NCI-H2107 (cell line): ENCODE measurements around the gene KNDC1.
"Not testable (repeated sequence)": the region's sequence is repeated elsewhere in the genome, so short reads cannot be mapped to it uniquely, and the experiment has no call there.

ENCODE experiments used
- DNase-seq: peaks from one replicate; lab custom pipeline; 2025; lab: John Stamatoyannopoulos, UW

The KNDC1 gene, protein sequence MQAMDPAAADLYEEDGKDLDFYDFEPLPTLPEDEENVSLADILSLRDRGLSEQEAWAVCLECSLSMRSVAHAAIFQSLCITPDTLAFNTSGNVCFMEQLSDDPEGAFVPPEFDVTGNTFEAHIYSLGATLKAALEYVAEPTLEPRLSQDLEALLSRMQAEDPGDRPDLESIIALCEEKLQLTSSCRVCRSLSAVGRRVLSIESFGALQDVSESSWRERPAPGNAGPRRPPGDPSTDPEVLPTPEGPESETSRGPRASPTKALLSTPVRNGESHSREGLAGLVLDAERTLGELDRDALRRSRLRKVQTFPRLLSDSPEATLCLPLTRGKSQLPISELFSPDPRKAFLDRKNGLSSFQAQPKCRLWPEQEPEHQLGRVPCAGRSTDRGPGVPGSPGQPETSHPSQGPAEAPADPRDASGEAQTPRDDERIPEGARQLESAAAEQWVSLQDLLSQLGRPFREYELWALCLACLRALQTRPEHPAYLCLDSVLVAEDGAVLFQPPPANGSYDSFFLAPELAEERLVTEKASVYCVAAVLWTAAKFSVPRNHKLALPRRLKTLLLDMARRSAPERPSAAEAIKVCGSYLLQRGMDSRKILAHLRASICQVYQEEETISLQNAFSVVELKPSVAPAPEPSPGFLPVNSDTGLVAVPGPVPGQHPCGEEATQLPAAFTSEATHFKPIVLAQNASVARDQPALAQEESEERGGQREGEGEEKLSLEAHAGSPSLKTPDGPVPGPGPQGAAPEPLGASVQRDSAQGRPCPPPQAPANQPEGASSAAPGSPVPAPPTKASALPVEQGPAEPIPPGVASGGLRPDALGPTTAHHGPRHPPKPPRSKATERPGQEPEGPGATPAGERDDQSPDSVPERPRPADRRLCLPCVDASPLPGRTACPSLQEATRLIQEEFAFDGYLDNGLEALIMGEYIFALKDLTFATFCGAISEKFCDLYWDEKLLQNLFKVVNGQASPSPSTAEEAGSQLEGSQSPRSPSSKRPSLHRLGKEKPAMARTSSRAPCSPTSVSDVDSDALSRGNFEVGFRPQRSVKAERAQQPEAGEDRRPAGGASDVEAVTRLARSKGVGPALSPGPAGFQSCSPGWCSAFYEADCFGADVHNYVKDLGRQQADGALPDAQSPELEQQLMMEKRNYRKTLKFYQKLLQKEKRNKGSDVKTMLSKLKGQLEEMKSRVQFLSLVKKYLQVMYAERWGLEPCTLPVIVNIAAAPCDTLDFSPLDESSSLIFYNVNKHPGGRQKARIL (N-terminal part only)

DNA sequence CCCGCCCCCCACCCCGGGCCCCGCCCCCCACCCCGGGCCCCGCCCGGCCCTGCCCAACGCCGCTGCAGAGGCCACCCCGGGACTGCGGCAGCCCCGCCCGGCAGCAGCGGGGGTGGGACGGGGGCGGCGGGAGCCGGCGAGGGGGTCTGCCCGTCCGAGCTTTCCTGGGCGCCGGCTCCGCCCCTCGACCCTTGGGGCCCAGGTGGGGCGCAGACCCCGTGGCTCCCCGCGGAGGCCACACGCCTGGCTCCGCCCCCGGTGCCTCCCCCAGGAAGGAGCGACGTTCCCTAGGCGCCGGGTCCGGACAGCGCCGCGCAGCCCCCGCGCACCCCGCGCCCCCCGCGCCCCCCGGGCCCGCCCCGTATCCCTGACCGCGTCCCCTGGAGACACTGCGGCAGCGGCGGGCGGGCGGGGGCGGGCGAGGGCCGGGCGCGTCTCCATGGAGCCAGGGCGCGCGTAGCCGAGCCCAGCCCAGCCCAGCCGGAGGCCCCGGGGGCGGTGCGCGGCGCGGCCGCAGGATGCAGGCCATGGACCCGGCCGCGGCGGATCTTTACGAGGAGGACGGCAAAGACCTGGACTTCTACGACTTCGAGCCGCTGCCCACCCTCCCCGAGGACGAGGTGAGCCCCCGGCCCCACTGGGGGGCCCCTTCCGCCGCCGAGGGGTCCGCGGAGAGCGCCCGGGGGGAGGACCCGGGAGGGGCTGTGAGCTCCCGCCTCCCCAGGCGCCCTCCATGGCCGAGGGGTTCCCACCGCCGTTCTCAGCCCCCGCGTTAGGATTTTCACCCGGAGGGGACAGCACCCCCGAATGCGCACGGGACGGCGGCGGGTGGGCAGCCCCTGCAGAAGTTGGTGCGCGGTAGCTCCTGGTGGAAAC is at the start of gene KNDC1:
Gene KNDC1 (plus strand): TSS at position 270 of the 876 bp plus-strand sequence. CDS start 249 bp downstream, at position 519.
- no peak for DNase-seq

DNA sequence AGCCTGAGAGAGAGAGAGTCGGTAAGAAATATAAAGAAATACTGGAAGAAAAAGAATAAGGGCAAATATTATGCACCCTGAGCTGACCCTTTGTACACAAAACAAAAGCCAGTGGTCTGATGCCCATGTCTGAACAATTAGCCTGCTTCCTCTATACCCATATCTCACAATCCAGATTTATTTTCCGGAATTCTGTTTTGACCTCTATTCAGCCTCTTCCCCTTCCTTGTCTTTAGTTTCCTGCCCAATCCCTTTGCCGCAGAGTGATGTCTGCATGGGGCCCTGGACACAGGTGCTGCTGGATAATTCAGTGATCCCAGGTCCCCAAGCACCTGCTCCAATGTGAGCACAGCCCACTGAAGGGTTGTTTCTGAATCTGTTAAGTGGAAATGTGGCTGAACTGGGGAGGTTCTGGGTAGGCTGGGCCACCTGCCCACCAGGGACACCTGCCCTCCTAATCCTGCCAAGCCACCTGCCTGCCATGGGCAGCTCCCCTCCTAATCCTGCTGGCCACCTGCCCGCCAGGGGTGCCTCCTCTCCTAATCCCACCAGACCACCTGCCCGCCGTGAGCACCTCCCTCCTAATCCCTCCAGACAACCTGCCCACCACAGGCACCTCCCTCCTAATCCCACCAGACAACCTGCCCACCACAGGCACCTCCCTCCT is 49.3 kb upstream of the KNDC1 start:
- no peak for DNase-seq

DNA sequence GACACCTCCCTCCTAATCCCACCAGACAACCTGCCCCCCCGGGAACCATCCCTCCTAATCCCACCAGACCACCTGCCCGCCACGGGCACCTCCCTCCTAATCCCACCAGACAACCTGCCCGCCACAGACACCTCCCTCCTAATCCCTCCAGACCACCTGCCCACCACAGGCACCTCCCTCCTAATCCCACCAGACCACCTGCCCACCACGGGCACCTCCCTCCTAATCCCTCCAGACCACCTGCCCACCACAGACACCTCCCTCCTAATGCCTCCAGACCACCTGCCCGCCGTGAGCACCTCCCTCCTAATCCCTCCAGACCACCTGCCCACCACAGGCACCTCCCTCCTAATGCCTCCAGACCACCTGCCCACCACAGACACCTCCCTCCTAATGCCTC is 48.4 kb upstream of the KNDC1 start:
- not testable (repeated sequence) for DNase-seq

DNA sequence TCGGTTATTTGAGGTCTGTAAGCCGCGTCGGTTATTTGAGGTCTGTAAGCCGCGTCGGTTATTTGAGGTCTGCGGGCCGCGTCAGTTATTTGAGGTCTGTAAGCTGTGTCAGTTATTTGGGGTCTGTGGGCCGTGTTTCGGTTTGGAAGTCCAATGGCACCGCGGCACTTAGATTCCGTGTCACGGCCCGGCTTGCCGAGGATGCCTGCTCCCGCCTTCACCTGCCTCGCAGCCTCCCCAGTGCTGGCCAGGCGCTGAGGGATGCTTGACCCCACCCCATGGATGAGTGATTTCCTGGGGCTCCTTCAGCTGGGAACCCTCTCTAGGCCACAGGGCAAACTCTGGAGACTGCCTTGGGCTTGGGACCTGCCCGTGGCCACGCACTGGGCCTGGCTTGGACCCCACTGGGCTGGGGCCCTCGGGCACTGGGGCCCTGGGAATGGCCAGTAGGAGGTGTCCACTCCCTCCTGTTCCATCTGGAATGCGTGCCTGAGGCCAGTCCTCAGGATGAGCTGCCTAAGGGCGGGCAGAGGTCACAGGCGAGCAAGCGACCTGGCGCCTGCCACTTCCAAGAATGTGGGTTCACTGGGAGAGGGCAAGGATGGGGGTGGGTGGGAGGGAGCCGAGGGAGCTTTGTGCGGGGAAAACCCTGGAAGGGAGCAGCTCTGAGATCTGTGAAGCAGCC is 46.7 kb upstream of the KNDC1 start:
- DNase-seq: no peak

DNA sequence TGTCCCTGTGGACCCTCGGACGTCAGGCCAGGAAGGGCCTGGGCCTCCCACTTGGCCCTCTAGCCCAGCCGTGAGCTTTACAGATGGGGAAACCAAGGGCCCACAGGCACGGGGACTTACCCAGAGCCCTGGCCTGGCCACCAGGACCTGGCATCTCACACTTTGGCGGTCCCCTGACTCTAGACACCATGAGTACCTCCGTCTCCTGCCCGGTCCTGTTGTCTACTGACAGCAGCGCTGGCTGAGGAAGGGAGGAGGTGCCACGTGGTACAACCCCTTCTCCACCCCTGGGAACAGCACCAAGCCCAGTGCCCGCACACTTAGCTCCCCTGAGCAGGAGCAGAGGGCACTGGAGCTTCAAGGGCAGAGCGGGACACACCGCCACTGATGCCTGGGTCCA is 46.2 kb upstream of the KNDC1 start:
- no peak for DNase-seq

GRCh38 chr10:133114251-133114650 is 45.8 kb upstream of the KNDC1 start:
- DNase-seq: no peak

DNA sequence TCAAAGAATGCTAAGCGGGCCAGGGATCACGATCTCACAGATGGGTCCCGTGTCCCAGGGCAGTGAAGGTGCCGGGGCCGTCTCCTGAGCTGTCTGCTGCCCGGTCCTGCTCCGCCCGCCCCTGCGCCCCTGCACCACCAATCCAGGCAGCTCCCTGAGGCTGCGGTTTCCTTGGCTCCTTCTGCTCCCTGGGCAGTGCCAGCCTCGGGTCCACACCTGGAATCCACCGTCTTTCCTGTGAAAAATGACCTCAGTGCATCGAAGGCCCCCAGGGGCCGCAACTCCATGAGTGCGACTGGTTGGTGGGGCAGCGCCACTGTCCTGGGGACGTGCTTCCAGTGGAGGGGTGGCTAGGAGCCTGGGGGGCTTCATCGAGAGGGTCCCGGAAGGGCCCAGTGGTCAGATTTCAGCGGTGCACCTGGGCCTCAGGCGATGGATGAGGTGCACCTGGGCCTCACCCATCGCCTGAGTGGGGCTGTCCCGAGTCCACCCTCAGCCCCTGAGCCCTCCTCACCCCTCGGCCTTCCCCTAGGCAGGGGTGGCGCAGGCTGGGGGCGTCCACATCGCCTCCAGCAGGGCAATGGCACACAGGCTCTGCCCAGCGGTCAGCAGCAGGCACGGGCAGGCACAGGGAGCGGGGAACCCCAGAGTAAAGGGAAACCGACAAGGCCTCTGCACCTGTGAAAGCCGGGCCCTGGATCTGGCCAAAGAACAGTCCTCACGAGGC is 45.1 kb upstream of the KNDC1 start:
- no peak for DNase-seq

- no peak for DNase-seq
Observed at GRCh38 chr10:133115453-133115842, 44.6 kb upstream of the KNDC1 start.

DNA sequence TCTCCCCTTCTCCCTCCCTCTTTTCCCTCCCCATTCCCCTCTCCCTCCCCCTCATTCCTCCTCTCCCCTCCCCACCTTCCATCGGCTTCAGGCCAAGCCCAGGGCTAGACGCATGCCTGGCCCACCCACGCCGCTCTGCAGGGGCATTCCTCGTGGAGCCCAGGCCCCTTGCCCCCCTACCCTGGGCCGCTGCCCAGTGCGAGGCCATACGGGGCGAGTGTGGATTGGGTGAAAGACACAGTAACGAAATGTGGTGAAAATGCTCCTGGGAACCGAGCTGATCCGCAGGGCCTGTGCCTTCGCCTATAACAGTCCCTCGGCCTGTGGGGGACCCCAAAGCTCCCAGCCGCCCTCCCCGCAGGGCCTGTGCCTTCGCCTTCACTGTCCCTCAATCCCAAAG is 44.0 kb upstream of the KNDC1 start:
- no peak for DNase-seq

DNA sequence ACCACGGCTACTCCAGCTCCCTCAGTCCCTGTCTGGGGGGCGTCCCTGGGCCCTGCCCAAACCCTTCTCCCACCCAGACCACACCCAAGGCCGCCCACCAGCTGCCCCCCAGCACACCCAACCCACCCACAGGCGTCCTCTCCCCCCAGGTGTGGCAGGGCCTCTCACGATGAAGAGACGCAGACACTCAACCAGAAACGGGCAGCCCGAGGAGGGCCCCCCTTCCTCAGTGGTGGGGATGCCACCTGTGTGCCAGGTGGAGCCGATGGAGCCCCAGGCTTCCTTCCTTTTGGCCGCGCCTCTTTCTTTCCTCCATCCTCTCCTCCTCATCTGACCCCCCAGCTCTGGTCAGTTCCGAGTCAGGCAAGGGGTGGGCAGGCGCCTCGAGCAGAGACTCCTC is 43.6 kb upstream of the KNDC1 start:
- DNase-seq: no peak

- DNase-seq: no peak
Observed at GRCh38 chr10:133117036-133117687, 42.9 kb upstream of the KNDC1 start.

GRCh38 chr10:133117688-133118071 is 42.3 kb upstream of the KNDC1 start:
- DNase-seq: no peak

DNA sequence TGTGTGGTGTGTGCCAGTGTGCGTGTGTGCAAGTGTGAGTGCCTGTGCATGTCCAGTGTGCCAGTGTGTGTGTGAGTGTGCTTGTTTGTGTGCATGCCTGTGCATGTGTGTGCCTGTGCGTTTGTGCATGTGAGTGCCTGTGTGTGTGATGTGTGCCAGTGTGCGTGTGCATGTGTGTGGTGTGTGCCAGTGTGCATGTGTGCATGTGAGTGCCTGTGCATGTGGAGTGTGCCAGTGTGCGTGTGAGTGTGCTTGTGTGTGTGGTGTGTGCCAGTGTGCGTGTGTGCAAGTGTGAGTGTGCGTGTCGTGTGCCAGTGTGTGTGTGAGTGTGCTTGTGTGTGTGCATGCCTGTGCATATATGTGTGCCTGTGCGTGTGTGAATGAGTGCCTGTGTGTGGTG is 38.5 kb upstream of the KNDC1 start:
- DNase-seq: no peak

DNA sequence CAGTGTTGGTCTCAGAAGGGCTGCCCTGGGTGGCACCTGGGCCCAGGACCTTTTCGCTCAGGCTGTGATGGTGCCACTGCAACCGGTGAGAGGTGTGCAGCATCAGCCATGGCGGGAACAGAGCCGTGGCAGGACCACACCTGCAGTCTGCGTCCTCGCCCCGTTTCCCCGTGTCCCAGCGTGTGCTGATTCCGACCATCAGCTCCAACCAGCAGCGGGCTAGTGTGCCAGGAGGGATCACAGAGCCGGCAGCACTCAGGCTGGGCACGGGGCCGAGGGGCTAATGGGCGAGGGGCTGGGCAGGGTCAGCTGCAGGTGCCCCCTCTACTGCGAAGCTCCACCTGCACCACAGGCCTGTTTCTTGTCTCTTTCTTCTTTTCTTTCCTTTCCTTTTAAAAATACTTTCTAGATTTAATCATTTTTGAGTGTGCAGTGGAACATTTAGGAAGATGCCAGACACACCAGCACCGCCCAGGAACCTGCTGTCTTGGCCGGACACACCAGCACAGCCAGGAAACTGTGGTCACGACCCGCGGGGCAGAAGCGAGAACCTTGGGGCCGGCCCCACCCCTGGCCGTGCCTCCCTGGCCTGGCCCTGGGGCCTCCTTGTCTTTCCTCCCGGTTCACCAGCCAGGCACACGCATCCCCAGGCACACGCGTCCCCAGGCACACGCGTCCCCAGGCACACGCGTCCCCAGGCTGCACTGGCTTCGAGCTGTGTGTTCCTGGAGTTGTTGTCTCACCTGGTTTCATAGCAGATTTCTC is 37.7 kb upstream of the KNDC1 start:
- DNase-seq: no peak

DNA sequence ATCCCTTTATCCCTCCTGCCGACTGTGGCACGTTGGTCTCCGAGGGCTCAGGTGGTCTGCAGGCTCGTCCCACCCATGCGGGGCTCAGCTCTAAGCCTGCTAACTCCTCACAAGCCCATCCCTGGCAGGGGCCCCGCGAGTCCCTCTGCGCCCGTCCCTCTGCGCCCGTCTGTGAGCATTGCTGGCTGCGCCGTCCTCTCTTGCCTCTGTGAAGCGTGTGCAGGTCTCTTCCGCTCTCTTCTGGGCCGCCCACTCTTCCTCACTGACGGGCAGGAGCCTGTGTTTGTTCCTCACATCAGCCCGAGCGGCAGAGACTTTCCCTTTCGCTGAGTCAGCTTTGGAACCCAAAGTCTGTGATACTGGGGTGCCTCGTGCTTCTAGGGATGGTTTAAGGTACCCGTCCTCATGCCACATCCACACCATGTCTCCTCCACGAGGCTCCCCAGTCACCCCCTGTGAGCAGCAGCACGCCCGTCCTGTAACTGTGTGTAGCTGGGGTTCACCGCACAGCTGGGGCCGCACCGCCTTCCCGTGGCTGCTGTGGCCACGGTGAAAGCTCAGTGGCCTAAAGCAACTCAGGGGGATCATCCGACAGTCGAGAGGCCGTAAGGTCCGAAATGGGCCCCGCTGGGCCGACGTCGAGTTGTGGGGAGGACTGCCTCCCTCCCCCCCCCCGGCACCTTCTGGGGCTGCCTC is 36.8 kb upstream of the KNDC1 start:
- no peak for DNase-seq

DNA sequence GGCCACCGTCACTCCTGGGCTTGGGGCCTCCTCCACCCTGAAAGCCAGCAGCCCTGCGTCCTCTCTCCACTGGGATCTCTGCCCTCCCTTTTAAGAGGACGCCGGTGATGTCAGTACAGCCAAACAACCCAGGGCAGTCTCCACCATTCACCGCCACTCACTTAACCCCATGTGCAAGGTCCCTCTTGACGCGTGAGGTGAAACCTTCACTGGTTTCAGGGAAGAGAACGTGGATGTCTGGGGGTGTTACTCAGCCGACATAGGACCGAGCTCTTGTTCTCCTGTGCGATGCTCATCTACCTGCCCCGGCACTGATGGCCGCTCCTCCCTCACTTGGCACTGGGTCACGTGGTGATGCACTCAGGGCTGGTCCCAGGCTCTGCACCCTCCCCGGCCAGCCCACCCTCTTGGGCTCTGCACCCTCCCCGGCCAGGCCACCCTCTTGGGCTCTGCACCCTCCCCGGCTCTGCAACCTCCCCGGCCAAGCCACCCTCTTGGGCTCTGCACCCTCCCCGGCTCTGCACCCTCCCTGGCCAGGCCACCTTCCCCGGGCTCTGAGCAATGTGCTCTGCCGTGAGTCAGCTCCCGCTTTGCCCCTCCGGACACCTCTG is 36.2 kb upstream of the KNDC1 start:
- no peak for DNase-seq
